Occipital lobe (tissue), 3 donors: ENCODE data around the gene C1QTNF5. TPM values are rescaled to one million over a fixed set of nuclear protein-coding genes. Genes with fewer than 3 reads are reported as not detected.

ENCODE experiments used
- DNase-seq: peaks from one replicate; lab custom pipeline; 2025; lab: John Stamatoyannopoulos, UW
- small RNA-seq: library from RNA; depleted of rRNA; stranded (forward); fragments of <200 nt; gene quantifications from one replicate; pipeline ENCODE3, GENCODE V24; 2014
- total RNA-seq: library from RNA; depleted of rRNA; stranded (reverse); fragments of >200 nt; gene quantifications from one replicate; pipeline ENCODE4 v1.2.3, GENCODE V29; 2014

C1QTNF5 gene
- total RNA-seq, 1 donor from 2014 or later: 4.2 TPM

DNA sequence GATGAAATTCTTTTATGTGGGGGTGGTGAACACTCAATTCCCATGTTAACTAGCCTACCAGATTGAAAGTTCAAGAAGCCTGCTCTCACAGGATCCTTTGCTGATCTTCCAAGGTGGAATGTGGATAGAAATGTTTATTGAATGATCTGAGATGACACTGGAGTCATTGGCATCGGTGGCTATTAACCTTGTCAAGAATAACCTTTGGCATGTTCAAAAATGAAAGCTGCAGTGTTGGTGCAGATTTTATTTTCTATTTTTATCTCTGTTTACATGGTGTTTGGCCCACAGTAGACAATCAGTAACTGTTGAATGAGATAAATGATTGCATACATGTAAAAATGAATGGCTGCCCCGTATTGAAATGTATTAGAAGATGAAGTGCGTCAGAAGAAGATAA is 42.7 kb downstream of the C1QTNF5 start:
- DNase-seq: no peak

DNA sequence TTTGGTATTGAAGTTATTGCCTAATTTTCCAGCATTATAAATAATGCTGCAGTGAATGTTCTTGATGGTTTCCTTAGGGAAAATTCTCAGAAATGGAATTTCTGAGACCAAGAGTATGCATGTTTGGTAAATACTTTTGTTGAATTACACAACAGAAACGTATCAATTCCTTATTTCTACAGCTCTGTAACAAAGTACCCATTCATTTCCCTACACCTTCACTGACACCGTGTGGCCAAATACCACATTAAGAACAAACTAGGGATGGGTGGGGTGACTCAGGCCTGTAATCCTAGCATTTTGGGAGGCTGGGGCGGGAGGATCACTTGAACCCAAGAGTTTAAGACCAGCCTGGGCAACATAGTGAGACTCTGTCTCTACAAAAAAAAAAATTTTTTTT is 45.5 kb downstream of the C1QTNF5 start:
- no peak for DNase-seq

DNA sequence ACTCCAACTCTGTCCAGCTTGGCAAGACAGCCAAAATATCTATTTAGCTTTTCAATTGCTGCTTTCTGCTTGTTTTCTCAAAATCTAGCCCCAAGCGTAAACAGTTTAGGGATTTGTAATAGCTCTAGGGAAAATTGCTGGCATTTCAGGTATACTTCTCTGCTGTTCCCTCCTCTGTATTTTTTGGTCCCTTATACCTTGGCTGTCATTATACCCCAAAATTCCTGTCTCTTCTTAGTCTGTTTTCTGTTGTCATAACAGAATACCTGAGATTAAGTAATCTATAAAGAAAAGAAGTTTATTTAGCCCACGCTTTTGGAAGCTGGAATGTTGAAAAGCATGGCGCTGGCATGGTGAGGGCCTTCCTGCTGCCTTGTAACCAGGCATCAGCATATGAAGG is 47.2 kb downstream of the C1QTNF5 start:
- DNase-seq: no peak

DNA sequence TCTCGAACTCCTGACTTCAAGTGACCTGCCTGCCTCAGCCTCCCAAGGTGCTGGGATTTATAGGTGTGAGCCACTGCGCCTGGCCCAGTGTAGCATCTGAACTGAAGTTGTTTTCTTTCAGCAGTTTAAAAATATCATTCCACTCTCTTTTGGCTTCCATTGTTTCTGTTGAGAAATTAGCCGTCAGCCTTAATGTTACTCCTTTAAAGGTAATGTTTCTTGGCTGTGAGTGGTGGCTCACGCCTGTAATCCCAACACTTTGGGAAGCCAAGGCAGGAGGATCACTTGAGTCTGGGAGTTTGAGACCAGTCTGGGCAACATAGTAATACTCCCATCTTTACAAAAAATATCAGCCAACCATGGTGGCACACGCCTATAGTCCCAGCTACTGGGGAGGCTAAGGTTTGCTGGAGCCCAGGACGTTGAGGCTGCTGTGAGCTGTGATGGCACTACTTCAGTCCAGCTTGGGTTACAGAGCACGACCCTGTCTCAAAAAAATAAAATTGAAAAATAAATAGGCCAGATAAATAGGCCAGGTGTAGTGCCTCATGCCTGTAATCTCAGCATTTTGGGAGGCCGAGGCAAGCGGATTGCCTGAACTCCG is 49.7 kb downstream of the C1QTNF5 start:
- DNase-seq: no peak

Small RNA genes within 50 kb of the gene (small RNA-seq; reads per million reads assigned to genes)
- gene RF01225 (not detected), gene RNU6-262P (not detected)

Other genes with a start within 250 kb of the C1QTNF5 start
- gene DPAGT1, start 239.0 kb downstream of the C1QTNF5 start, total RNA-seq: 8.7 TPM
- gene C2CD2L, start 233.5 kb downstream of the C1QTNF5 start, total RNA-seq: 7.6 TPM
- 21.7 TPM for gene HINFP, start 219.3 kb downstream of the C1QTNF5 start, total RNA-seq
- 2.5 TPM for gene ABCG4, start 191.8 kb downstream of the C1QTNF5 start, total RNA-seq
- 3.3 TPM for gene NLRX1, start 172.2 kb downstream of the C1QTNF5 start, total RNA-seq
- gene NHERF4, start 155.4 kb downstream of the C1QTNF5 start, total RNA-seq: not detected
- 12.0 TPM for gene CBL, start 134.5 kb downstream of the C1QTNF5 start, total RNA-seq
- gene MCAM, start 23.8 kb downstream of the C1QTNF5 start, total RNA-seq: 10.6 TPM
- 1.6 TPM for gene RNF26, start 6.4 kb downstream of the C1QTNF5 start, total RNA-seq
- gene MFRP, start 5.8 kb upstream of the C1QTNF5 start, total RNA-seq: not detected
- gene USP2, start 40.8 kb upstream of the C1QTNF5 start, total RNA-seq: 1.6 TPM
- 25.4 TPM for gene THY1, start 82.3 kb upstream of the C1QTNF5 start, total RNA-seq